Mucosa of rectum (tissue), 2 donors: ENCODE measurements around the gene ZHX3.

Source experiments
- H3K27ac ChIP-seq, 2 donors: one replicate each; pipeline ENCODE4 v1.7.0; 2013; ENCODE audit warnings: inconsistent platforms in 2 of 2, low read depth in 2 of 2, low read length in 2 of 2
- H3K27me3 ChIP-seq, 2 donors: one replicate each; pipeline ENCODE4 v1.7.0; 2013; ENCODE audit warnings: low read length in 2 of 2; ENCODE audit not compliant: control insufficient read depth in 2 of 2, insufficient read depth in 2 of 2
- H3K36me3 ChIP-seq, 2 donors: one replicate each; pipeline ENCODE4 v1.7.0; 2013; ENCODE audit warnings: low read length in 2 of 2; ENCODE audit not compliant: control insufficient read depth in 2 of 2, insufficient read depth in 2 of 2
- H3K4me1 ChIP-seq, 2 donors: one replicate each; pipeline ENCODE4 v1.7.0; 2013; ENCODE audit warnings: low read length in 2 of 2, mild to moderate bottlenecking in 1 of 2; ENCODE audit not compliant: control insufficient read depth in 2 of 2, insufficient read depth in 2 of 2
- H3K4me3 ChIP-seq, 2 donors: one replicate each; pipeline ENCODE4 v1.7.0; 2013; ENCODE audit warnings: low read length in 2 of 2
- H3K9ac ChIP-seq, 2 donors: one replicate each; pipeline ENCODE4 v1.7.0; 2013; ENCODE audit warnings: low read length in 2 of 2, low read depth in 1 of 2, mild to moderate bottlenecking in 1 of 2
- H3K9me3 ChIP-seq, 2 donors: one replicate each; pipeline ENCODE4 v1.7.0; 2013; ENCODE audit warnings: low read length in 2 of 2; ENCODE audit not compliant: control insufficient read depth in 2 of 2
- donor health status: healthy.
- donor health status: Normal muscosa, but diverticular disease.

Gene ZHX3

DNA sequence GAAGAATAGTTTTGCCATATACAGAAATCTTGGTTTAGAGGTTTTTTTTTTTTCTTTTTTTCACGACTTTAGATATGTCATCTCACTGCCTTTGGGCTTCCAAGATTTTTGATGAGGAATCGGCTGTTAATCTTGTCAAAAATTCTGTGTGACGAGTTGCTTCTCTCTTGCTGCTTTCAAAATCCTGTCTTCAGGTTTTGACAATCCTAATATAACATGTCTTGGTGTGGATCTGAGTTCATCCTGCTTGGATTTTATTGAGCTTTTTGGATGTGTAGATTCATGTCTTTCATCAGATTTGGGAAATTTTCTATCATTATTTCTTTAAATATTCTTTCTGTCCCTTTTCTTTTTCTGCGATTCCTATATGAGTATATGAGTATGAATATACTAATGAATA, 119.1 kb downstream of the ZHX3 start:
- Histone ChIP-seq H3K27ac (no peak overlapping the region), H3K4me1 (no peaks in the 10 kb centered on the region), H3K27me3 (no peaks in the 10 kb centered on the region), H3K36me3 (peaks cover 2% of the 10 kb centered on the region in 2 donors), H3K9ac (no peak overlapping the region), H3K9me3 (no peaks in the 10 kb centered on the region), H3K4me3 (no peak overlapping the region)

DNA sequence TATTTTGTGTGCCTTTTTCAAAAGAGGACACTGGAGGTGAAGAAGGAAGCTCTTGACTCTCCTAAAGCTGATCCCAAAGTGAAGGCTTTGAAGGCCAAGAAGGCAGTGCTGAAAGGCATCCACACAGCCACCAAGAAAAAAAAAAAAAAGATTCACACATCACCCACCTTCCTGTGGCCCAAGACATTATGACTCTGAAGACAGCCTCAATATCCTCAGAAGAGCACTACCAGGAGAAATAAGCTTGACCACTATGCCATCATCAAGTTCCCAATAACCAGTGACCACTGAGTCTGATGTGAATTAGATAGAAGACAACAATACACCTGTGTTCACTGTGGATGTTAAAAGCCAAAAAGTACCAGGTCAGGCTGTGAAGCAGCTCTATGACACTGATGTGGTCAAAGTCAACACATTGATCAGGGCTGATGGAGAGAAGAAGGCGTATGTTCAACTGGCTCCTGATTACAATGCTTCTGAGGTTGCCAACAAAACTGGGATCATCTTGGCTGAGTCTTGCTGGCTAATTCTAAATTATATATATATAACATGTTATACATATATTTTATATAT, 120.8 kb downstream of the ZHX3 start:
- H3K27me3 ChIP-seq, result no peaks in the 10 kb centered on the region
- H3K4me1 ChIP-seq, result no peaks in the 10 kb centered on the region
- no peaks in the 10 kb centered on the region for H3K36me3 ChIP-seq
- no peak overlapping the region for H3K4me3 ChIP-seq
- H3K9me3 ChIP-seq, result no peaks in the 10 kb centered on the region
- H3K9ac ChIP-seq, result no peak overlapping the region
- H3K27ac ChIP-seq, result no peak overlapping the region

GRCh38 chr20:41192575-41192974, 125.0 kb downstream of the ZHX3 start:
- H3K4me1 ChIP-seq, result no peaks in the 10 kb centered on the region
- H3K27me3 ChIP-seq, result no peaks in the 10 kb centered on the region
- no peak overlapping the region for H3K27ac ChIP-seq
- no peak overlapping the region for H3K4me3 ChIP-seq
- no peak overlapping the region for H3K9ac ChIP-seq
- H3K36me3 ChIP-seq, result no peaks in the 10 kb centered on the region
- H3K9me3 ChIP-seq, result peaks cover 0 to 3% of the 10 kb centered on the region in 2 donors

DNA sequence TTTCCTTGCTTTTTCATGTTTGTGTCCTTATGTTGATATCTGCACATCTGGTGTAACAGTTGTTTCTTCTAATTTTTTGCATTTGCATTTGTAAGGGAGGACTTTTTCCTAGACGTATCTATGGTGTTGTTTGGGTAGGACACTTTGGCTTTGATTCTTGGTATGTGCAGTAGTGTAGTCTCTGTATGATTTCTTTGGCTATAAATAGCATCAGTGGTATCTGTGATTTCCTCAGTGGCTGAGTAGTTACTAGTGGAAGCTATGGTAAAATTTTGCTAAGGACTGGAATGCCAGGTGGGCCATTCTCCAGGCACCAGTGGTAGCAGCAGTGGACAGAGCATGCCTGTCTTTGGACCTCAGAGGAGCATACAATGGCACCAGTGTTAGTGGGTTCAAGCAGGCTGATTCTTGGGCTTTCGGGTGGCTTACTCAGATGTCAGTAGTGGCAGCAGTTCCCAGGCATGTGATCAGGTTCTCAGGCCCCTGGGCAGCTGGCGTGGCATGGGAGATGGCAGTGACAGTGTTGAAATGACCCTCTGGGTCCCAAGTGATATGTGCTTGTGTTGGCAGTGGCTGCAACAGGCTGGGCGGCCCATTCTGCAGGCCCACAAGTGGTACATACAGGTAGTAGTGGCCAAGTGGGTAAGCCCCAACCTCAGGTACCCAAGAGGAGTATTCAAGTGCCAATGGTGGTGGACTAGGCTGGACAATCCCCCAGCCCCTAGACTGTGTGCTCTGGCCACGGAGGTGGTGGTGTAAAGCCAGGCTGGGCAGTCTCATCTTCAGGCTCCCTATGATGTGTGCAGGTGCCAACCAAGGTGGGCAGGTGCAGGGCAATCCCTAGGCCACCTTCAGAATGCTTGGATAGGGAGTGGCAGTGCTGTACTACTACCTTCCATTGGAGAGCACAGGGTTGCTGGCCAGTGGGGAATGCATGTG, 125.7 kb downstream of the ZHX3 start:
- no peak overlapping the region for H3K9ac ChIP-seq
- H3K9me3 ChIP-seq, result peaks cover 0 to 3% of the 10 kb centered on the region in 2 donors
- H3K36me3 ChIP-seq, result no peaks in the 10 kb centered on the region
- no peak overlapping the region for H3K4me3 ChIP-seq
- H3K4me1 ChIP-seq, result no peaks in the 10 kb centered on the region
- H3K27ac ChIP-seq, result no peak overlapping the region
- no peaks in the 10 kb centered on the region for H3K27me3 ChIP-seq

GRCh38 chr20:41187668-41188067, 129.9 kb downstream of the ZHX3 start:
- Histone ChIP-seq H3K4me3 (no peak overlapping the region), H3K36me3 (peaks cover 4 to 7% of the 10 kb centered on the region in 2 donors), H3K27ac (no peak overlapping the region), H3K9me3 (peaks cover 0 to 3% of the 10 kb centered on the region in 2 donors), H3K27me3 (no peaks in the 10 kb centered on the region), H3K4me1 (no peaks in the 10 kb centered on the region), H3K9ac (no peak overlapping the region)

DNA sequence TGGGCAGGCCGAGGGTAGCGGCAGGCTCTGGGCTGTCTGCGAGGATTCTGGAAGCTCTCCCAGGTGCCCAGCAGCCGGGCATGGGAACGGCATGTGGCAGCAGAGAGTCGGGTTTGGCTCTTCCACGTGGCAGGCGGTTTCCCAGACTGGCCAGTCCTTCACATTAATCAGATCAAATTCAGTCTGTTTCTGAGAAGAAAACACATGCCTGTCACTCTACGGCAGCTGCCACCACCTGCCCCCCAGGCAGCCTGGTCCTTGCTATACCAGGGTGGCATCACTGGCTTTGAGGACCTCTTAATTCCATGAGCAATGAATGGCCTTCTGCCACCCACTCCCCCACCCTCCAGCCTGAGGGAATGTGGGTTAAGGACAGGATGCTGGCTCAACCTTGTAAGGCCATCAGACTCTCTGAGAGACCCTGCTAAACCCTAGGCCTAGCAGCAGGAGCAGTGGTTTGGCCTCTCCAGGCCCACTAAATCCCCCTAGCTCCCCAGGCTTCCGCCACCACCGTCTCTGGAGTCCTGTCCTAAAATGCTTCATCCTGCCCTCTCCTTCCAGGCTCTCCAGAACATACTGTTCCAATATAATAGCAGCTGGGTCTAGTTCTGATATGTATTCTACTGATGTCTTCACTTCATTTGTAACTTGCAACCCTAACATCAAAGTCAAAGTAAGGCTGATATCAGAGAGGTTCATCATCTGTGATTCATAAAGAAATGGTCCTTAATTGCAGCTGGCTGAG, 132.3 kb downstream of the ZHX3 start:
- H3K9ac ChIP-seq, result no peak overlapping the region
- peaks cover 7% of the 10 kb centered on the region in 2 donors for H3K36me3 ChIP-seq

DNA sequence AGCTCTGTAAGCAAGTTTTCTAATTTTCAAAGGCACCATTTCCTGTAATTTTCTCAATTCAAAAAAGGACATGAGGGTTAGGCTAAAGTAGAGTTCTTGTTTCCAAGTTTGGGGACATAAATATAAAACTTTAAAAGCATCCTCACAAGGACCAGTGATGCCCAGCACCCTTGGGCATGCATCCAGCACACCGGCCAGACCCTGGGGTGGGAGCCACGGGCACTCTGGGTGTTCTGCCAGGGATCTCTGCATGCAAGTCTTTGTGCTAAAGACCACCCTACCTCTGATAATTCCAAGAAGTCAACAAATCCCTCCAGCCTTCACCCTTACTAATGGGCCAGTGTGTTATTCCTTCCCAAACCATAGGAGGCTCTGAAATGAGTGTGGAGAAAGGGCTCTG, 133.7 kb downstream of the ZHX3 start:
- Histone ChIP-seq H3K9ac (no peak overlapping the region), H3K27me3 (no peaks in the 10 kb centered on the region), H3K4me1 (no peaks in the 10 kb centered on the region), H3K27ac (no peak overlapping the region), H3K36me3 (peaks cover 7% of the 10 kb centered on the region in 2 donors), H3K9me3 (no peaks in the 10 kb centered on the region), H3K4me3 (no peak overlapping the region)

More for the DNA sequence above, 132.3 kb downstream of the ZHX3 start:
- no peaks in the 10 kb centered on the region for H3K4me1 ChIP-seq
- H3K27ac ChIP-seq, result no peak overlapping the region
- no peak overlapping the region for H3K4me3 ChIP-seq
- H3K27me3 ChIP-seq, result no peaks in the 10 kb centered on the region
- H3K9me3 ChIP-seq, result no peaks in the 10 kb centered on the region

- H3K4me3 ChIP-seq, result no peak overlapping the region
- no peaks in the 10 kb centered on the region for H3K9me3 ChIP-seq
- H3K27ac ChIP-seq, result no peak overlapping the region
- peaks cover 7% of the 10 kb centered on the region in 2 donors for H3K36me3 ChIP-seq
- H3K9ac ChIP-seq, result no peak overlapping the region
- no peaks in the 10 kb centered on the region for H3K27me3 ChIP-seq
- no peaks in the 10 kb centered on the region for H3K4me1 ChIP-seq
Observed at GRCh38 chr20:41183391-41183790, 134.1 kb downstream of the ZHX3 start.

GRCh38 chr20:41182296-41183212, 135.0 kb downstream of the ZHX3 start:
- Histone ChIP-seq H3K27me3 (no peaks in the 10 kb centered on the region), H3K4me1 (no peaks in the 10 kb centered on the region), H3K36me3 (peaks cover 7% of the 10 kb centered on the region in 2 donors), H3K9ac (no peak overlapping the region), H3K4me3 (no peak overlapping the region), H3K27ac (no peak overlapping the region), H3K9me3 (no peaks in the 10 kb centered on the region)
